Nephron (organoid): ENCODE data around the gene NRDC.

ENCODE experiments used
- H3K27ac Mint-ChIP-seq, 3 experiments: 2 replicates each; pipeline ENCODE4 v1.8.0; 2020; ENCODE audit warnings: mixed read lengths in 3 of 3, mild to moderate bottlenecking in 2 of 3, moderate library complexity in 1 of 3
- H3K27me3 Mint-ChIP-seq: 2 replicates; pipeline ENCODE4 v1.8.0; 2021; ENCODE audit warnings: low read depth, mild to moderate bottlenecking, moderate library complexity, mixed read lengths
- H3K36me3 Mint-ChIP-seq: 2 replicates; pipeline ENCODE4 v1.8.0; 2020; ENCODE audit warnings: low read depth, mixed read lengths
- H3K4me1 Mint-ChIP-seq: 2 replicates; pipeline ENCODE4 v1.8.0; 2020; ENCODE audit warnings: mixed read lengths
- H3K4me3 Mint-ChIP-seq, 3 experiments: 2 replicates each; pipeline ENCODE4 v1.8.0; 2020; ENCODE audit warnings: mild to moderate bottlenecking in 3 of 3, mixed read lengths in 3 of 3, moderate library complexity in 2 of 3
- H3K9me3 Mint-ChIP-seq: 2 replicates; pipeline ENCODE4 v1.8.0; 2020; ENCODE audit warnings: mixed read lengths
- TF ChIP-seq, protein P1 (sequence below), 3 experiments: fragments of 200-600 bp; sonication (generic); IDR thresholded peaks; one replicate each; pipeline ENCODE4 v1.5.0; 2021; ENCODE audit warnings: antibody characterized with exemption in 3 of 3; ENCODE audit not compliant: unreplicated experiment in 3 of 3

The NRDC gene

DNA sequence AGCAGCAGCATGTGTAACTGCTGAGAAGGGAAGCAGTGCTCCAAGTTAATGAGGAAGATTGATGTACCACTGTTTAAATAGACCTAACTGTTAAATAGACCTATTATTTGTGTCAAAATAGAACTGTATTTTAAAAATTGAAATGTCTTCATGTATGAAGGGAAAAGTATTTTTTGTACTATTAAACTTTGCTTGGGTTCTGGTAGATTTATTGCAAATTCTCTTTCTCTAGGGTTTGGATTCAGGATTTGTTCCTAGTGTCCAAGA is 133.3 kb downstream of the NRDC start:
- H3K27me3 Mint-ChIP-seq, result no peaks in the 10 kb centered on the region
- TF ChIP-seq, protein P1, sequence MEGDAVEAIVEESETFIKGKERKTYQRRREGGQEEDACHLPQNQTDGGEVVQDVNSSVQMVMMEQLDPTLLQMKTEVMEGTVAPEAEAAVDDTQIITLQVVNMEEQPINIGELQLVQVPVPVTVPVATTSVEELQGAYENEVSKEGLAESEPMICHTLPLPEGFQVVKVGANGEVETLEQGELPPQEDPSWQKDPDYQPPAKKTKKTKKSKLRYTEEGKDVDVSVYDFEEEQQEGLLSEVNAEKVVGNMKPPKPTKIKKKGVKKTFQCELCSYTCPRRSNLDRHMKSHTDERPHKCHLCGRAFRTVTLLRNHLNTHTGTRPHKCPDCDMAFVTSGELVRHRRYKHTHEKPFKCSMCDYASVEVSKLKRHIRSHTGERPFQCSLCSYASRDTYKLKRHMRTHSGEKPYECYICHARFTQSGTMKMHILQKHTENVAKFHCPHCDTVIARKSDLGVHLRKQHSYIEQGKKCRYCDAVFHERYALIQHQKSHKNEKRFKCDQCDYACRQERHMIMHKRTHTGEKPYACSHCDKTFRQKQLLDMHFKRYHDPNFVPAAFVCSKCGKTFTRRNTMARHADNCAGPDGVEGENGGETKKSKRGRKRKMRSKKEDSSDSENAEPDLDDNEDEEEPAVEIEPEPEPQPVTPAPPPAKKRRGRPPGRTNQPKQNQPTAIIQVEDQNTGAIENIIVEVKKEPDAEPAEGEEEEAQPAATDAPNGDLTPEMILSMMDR (IDR thresholded peaks at IDR 0.05; ENCODE audit: unreplicated experiment in 3 of 3), result no peak
- H3K36me3 Mint-ChIP-seq, result peaks cover 24% of the 10 kb centered on the region
- H3K4me3 Mint-ChIP-seq, result no peak overlapping the region
- H3K27ac Mint-ChIP-seq, result peak overlapping the region in 2 of 3 experiments; percentile 3 to 9
- H3K4me1 Mint-ChIP-seq, result peaks cover 12% of the 10 kb centered on the region
- no peaks in the 10 kb centered on the region for H3K9me3 Mint-ChIP-seq

DNA sequence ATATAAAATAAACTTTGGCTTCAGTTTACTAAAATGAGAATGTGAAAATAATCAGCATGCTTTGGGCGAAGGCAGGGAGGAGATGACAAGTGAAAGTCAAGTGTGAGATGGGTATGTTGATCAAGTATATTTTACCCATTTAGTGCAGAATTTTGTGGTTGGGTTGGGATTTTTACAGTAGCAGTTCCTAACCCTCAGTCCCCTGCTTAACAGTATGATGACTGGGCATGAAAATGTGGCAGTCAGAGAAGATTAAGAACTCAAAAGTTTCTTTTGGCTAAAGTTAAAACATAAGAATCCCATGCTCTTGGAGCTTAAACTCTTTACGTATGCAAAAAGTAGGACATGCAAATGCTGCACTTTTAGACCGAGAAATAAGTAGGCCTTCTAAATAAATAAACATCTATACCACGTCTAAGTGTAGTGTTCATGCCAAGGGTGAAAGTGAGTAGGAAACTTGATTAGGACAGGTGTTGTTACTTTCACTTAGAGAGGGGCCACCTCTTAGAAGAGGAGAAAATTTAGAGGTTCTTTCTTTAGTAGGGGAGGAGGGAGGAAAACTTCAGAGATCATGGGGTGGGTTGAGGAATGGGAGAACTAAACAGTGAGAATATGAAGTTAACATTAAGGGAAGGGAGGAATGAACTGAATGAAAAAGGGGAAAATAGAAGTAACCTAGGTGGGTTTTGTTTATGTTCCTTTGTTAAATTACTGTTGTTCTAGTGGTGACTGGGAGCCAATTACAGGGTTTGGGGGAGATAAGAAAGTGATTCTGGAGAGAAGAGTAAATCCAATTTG is 133.8 kb downstream of the NRDC start:
- Mint-ChIP-seq H3K4me3 (no peak overlapping the region), H3K4me1 (peaks cover 12% of the 10 kb centered on the region), H3K36me3 (peaks cover 24% of the 10 kb centered on the region), H3K27ac (peak overlapping the region in 2 of 3 experiments; percentile 3 to 9), H3K27me3 (no peaks in the 10 kb centered on the region), H3K9me3 (no peaks in the 10 kb centered on the region)
- TF ChIP-seq, protein P1 (IDR thresholded peaks at IDR 0.05; ENCODE audit: unreplicated experiment in 3 of 3), result no peak

DNA sequence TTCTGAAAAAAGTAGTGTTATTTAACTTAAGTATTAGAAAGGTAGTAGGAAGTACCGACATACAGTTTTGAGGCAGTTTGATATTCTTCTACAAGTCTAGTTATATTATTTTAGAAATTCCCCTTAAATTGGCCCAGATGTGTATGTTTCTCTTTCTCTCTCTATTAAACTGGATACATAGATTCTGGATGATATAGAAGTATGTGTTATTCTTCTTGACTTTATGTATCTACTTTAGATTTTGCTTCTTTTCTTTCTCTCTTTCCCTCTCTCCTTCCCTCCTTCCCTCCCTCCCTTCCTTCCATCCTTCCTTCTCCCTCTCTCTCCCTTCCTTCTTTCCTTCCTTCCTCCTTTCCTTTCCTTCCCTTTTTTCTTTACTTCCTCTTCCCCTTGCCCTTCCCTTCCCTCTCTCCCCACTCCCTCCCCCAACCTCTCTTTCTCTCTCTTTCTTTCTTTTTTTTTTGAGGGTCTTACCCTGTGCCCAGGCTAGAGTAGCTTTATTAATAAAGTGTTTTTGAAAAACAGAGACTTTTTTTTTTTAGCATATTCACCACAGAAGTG is 137.3 kb downstream of the NRDC start:
- Mint-ChIP-seq H3K4me3 (no peak overlapping the region), H3K4me1 (peaks cover 27% of the 10 kb centered on the region), H3K27ac (peak overlapping the region; percentile 10 to 46 (median 14)), H3K27me3 (no peaks in the 10 kb centered on the region), H3K36me3 (peaks cover 11% of the 10 kb centered on the region), H3K9me3 (no peaks in the 10 kb centered on the region)
- TF ChIP-seq, protein P1 (IDR thresholded peaks at IDR 0.05; ENCODE audit: unreplicated experiment in 3 of 3), result no peak

DNA sequence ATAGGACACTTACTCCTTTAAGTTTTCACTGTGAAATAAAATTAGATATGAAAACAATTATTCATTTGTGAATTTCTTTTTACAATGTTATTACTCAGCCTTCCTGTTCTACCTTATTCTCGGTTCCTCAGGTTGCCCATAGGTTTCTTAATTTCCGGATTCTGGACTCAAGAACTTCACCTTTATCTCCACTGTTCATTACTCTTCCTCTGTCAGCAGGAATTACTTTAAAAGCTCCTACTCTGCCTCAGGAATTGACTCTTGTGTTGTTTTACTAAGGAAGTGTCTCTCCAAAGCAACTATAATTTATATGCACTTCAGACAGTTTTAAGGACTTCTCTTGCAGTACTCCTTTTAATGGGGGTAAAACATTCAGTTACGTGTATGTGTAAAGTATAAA is 137.9 kb downstream of the NRDC start:
- Mint-ChIP-seq H3K4me1 (peaks cover 32% of the 10 kb centered on the region), H3K36me3 (peaks cover 9% of the 10 kb centered on the region), H3K27ac (peak overlapping the region; percentile 10 to 46 (median 14)), H3K9me3 (no peaks in the 10 kb centered on the region), H3K27me3 (no peaks in the 10 kb centered on the region), H3K4me3 (no peak overlapping the region)
- TF ChIP-seq, protein P1 (IDR thresholded peaks at IDR 0.05; ENCODE audit: unreplicated experiment in 3 of 3), result no peak
